Activated naive CD4-positive, alpha-beta T cell treated with anti-CD3 and anti-CD28 coated beads, Interleukin-2, amount 50 U/mL, for 72 hours (primary cell): ENCODE results near the gene TAS1R1. TPM values are rescaled to one million over a fixed set of nuclear protein-coding genes. Genes with fewer than 3 reads are reported as not detected.
"Not testable (repeated sequence)": the region's sequence is repeated elsewhere in the genome, so short reads cannot be mapped to it uniquely, and the experiment has no call there.

Experiments used
- ATAC-seq, 2 donors: fragments of 150-1000 bp; cut with Tn5 transposase; 2 replicates each; pipeline ENCODE4 v1.10.0; 2021; ENCODE audit warnings: mild to moderate bottlenecking in 2 of 2, moderate library complexity in 2 of 2
- DNase-seq, 2 donors: peaks; one replicate each; pipeline ENCODE4 v3.0.0; 2021 to 2022; ENCODE audit warnings: low spot score in 2 of 2
- H3K27ac Mint-ChIP-seq, 2 donors: one replicate each; pipeline ENCODE4 v1.8.0; 2022; ENCODE audit warnings: mild to moderate bottlenecking in 2 of 2, mixed read lengths in 2 of 2
- H3K36me3 Mint-ChIP-seq, 2 donors: one replicate each; pipeline ENCODE4 v1.8.0; 2022; ENCODE audit warnings: mixed read lengths in 2 of 2
- H3K9me3 Mint-ChIP-seq, 2 donors: one replicate each; pipeline ENCODE4 v1.8.0; 2022; ENCODE audit warnings: mixed read lengths in 2 of 2
- total RNA-seq, 2 donors: library from RNA; stranded (reverse); gene quantifications; one replicate each; pipeline ENCODE4 v1.2.3, GENCODE V29; 2022

The TAS1R1 gene
- total RNA-seq, 2 donors from 2014 or later = not detected

DNA sequence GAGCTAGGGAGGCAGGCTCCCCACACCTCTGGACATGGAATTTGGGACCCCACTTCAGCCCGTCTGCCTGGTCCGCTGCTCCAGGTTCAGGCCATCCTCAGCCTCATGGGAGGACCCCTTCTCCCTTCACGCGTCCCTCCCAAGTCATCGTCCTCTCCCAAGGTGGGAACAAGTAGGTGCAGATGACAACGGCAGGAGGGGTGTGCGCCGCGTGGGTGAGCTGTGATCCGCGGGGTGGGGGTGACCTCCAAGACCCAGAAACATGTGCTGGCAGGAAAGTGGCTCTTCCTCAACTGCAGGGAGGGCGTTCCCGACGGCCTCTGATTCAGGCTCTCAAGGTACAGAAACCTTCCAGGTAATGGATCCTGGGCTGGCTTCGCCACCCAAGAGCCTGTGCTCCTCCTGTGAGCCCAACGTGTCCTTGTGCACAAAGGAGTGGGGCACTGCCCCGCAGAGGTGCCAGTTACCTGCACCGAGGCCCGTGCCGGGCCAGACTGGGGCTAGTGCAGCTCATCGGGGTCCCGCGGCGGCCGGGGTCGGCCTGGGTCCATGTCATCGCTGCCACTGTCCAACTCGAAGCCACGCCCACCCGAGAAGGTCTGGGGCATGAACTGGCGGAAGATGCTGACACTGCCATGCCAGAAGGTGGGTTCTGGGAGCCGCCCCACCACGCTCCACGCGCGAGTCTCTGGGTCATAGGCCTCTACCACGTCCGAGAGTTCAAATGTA lies 37.9 kb downstream of the TAS1R1 start:
- Mint-ChIP-seq H3K27ac (no peak overlapping the region), H3K36me3 (peaks cover 0 to 15% of the 10 kb centered on the region in 2 donors), H3K9me3 (no peaks in the 10 kb centered on the region)
- DNase-seq = no peak
- no peak for ATAC-seq

DNA sequence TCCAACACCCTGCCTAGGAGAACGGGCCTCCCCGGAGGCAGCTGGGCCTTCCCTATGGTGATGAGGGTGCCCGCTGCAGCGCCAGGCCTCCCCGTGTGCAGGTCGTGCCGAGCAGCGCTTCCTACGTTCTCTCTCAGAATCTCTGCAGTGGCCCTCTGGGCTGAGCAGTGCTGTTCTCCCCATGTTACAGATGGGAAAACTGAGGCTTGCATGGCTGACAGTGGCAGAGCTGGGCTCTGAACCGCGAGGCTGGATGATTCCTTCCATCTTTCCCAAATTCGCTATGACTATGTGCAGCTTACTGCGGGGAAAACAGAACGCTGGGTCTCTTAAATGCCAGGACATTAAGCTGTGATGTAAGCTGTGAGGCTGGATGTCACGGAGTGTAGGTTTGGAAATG lies 38.7 kb downstream of the TAS1R1 start:
- no peak for DNase-seq
- peaks cover 2 to 15% of the 10 kb centered on the region in 2 donors for H3K36me3 Mint-ChIP-seq
- no peak for ATAC-seq
- no peaks in the 10 kb centered on the region for H3K9me3 Mint-ChIP-seq
- H3K27ac Mint-ChIP-seq = peak overlapping the region in 1 of 2 donors; percentile 68

DNA sequence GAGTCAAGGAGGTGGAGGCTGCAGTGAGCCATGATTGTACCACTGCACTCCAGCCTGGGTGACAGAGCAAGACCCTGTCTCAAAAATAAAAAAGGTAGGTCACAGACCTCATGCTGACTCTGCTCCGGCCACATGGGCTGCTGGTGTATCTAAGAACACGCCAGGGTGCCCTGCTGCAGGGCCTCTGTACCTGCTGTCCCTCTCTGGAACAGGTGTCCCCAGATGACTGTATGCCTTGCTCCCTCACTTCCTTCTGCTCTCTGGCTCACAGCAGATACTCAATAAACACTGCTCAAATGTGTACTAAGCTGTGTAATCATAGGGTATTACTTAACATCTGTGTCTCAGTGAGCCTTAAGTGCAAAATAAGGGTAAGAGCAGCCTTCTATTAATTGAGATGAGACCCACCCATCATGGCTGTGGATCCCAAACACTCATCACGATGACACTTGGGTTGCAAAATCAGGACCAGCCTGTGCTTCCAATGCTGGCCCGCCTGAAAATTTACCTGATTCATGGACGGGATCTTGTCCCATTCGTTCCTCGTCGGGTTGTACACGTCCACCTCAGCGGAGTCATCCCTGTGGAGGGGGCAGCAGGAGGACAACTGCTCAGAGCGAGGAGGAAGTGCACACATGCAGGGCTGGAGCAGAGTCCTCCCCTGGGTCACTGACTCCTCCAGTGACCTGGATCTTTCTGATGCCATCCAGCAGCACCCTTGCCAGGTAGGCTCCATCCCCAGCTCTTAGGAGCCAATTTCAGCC lies 40.1 kb downstream of the TAS1R1 start:
- DNase-seq (no peak), ATAC-seq (no peak)
- no peaks in the 10 kb centered on the region for H3K9me3 Mint-ChIP-seq
- H3K27ac Mint-ChIP-seq = peak overlapping the region in 1 of 2 donors; percentile 77
- peaks cover 11 to 24% of the 10 kb centered on the region in 2 donors for H3K36me3 Mint-ChIP-seq

DNA sequence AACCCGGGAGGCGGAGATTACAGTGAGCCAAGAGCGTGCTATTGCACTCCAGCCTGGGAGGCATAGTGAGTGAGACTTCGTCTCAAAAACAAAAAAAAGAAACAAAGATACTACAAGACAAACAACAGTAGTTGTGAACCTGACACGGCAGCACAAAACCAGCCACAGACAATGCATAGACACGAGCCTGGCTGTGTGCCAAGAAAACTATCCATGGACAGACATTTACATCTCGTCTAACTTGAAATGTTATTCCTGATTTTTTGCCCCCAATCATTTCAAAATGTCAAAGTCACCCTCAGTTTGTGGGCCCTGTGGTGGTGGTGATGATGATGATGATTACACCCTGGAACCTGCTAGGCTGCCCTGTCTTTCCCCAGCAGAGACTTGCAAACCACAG lies 41.2 kb downstream of the TAS1R1 start:
- H3K9me3 Mint-ChIP-seq = no peaks in the 10 kb centered on the region
- DNase-seq (no peak), ATAC-seq (no peak)
- H3K36me3 Mint-ChIP-seq = peaks cover 20 to 30% of the 10 kb centered on the region in 2 donors
- peak overlapping the region in 1 of 2 donors; percentile 92 for H3K27ac Mint-ChIP-seq

DNA sequence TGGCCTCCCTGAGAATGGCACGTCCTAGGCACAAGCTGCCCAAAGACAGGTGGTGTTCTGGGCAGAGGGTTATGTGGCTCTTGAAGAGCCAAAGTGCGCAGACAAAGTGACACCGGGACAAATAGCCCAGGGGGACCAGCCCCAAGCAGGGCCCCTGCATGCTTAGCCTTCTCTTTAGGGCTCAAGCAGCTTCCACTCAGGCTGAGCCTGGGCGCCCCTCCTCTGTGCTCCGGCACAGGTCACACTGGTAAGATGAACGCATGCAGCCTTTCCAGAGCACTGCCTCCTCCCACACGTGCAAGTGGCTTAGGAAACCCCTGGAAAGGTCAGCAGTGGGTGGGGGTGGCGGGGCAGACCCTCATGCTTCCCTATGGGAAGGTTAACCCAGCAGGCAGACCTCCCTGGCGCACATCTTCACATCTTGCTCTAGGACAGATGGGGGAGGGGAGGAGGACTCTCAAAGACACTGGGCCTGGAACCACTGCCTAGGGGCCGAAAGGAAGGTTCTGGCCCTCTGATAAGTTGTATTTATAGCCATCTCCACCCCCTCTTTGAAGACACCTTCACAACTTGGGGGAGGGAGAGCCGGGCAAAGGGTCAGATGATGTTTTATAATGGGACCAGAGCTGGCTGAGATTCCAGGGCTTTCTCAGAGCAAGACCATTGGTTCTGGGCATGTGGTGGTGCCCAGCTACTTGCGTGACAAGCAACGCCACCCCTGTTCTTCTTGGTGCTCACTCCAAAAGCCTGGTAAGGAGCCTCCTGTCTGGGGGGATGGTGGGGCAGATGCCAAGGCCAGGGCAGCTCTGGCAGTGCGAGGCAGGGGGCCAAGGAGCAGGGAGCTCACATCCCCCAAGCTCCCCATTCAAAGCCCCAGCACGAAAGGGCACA lies 42.0 kb downstream of the TAS1R1 start:
- ATAC-seq = no peak
- H3K36me3 Mint-ChIP-seq = peaks cover 24 to 32% of the 10 kb centered on the region in 2 donors

DNA sequence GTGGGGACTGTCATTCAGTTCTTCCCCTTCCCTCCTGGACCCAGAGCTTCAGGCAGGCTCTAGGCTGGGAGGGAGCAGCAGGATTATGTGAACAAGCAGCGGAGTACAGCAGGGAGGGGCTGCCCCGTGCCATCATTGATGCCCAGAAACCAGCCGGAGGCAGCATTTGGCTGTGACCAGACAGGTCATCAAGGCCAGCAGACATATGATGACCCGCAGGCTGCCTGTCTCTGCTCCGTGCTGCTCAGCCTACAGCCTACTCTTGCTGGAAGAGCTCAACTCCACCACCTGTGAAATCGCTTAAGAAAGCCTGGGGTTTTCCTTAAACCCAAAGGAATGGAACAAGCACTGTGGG lies 42.6 kb downstream of the TAS1R1 start:
- Mint-ChIP-seq H3K9me3 (no peaks in the 10 kb centered on the region), H3K27ac (no peak overlapping the region), H3K36me3 (peaks cover 24 to 32% of the 10 kb centered on the region in 2 donors)
- no peak for ATAC-seq
- DNase-seq = no peak

More for the DNA sequence above, 42.0 kb downstream of the TAS1R1 start:
- peak overlapping the region in 1 of 2 donors; percentile 14 for H3K27ac Mint-ChIP-seq
- H3K9me3 Mint-ChIP-seq = no peaks in the 10 kb centered on the region
- no peak for DNase-seq

DNA sequence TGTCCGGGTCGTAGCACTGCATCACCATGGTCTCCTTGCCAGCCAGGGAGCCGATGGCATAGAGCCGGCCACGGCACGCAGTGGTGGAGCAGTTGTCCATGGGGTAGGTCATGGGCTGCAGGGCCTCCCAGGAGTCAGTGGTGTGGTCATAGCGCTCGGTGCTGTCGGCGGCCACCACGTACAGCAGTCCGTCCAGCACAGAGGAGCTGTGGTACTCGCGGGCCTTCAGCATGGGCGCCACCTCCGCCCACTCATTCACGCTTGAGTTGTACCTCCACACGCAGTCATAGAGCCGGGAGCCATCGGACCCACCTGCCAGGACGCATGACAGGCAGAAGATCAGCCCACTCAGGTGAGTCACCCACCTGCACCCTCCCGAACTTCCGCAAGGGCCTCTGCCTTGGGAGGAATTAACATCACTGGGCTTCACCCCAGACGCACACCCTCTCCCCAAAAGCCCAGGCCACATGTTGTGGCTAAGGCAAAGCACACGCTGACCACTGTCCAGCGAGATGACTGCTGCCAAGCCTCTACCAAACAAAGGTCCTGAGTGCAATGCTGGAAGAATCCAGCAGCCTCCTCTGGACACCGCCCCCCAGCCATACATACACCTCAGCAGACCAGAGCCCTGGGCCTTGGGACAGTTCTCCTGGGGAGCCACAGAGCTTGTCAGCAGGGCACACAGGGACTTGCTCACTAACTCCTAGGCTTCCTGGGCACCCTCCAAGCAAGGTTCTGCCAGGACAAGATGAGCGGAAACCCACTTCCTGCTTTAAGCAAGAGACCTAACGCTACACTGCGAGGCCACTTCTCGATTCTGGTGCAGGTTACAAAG lies 44.3 kb downstream of the TAS1R1 start:
- ATAC-seq (peak in 1 of 2 donors; percentile 2), DNase-seq (peak; percentile 46 to 67)
- H3K27ac Mint-ChIP-seq = peak overlapping the region; percentile 89 to 91
- H3K9me3 Mint-ChIP-seq = no peaks in the 10 kb centered on the region
- peaks cover 24 to 32% of the 10 kb centered on the region in 2 donors for H3K36me3 Mint-ChIP-seq

DNA sequence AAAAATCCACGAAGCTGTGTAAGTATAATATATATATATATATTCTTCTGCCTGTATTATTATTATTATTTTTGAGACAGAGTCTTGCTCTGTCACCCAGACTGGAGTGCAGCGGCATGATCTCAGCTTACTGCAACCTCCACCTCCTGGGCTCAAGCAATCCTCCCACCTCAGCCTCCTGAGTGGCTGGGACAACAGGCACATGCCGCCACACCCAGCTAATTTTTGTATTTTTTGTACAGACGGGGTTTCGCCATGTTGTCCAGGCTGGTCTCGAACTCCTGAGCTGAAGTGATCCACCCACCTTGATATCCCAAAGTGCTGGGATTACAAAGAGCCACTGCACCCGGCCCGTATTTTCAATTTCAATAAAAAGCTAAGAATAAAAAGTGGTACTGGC lies 44.9 kb downstream of the TAS1R1 start:
- ATAC-seq = not testable (repeated sequence)

DNA sequence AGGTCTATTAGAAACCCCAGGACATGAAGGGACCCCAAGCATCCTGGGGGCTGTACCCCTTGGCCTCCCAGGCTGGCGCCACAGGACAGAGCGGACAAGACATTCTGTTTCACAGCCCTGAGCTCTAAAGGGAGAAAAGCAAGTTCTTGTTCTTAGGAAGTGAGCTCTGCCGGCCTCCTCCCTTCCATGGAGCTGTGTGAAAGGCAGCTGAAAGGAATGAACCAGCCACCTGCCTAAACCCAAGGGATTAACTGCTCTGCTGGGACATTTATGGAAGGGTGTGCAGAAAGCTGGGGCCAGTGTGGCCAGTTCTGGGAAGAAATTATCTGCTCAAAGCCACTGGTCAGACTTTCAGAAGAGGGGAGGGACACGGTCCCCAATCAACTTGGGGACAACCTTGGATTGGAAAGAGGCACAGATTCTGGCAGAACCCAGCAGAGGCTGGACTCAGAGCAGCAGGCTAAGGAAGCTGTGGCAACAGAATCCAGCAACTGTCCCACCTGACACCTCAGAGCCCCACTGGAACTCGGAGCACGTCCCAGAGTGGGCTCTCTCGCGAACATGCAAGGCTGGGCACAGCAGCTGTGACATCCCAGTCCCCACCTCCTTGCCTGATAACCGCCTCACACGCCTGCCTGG lies 45.4 kb downstream of the TAS1R1 start:
- Mint-ChIP-seq H3K27ac (peak overlapping the region; percentile 89 to 97), H3K9me3 (no peaks in the 10 kb centered on the region), H3K36me3 (peaks cover 24 to 27% of the 10 kb centered on the region in 2 donors)
- ATAC-seq (no peak), DNase-seq (no peak)

More for the DNA sequence above, 44.9 kb downstream of the TAS1R1 start:
- H3K36me3 Mint-ChIP-seq = peaks cover 24 to 32% of the 10 kb centered on the region in 2 donors
- DNase-seq, H3K9me3 Mint-ChIP-seq: not testable (repeated sequence)
- peak overlapping the region; percentile 89 to 97 for H3K27ac Mint-ChIP-seq

DNA sequence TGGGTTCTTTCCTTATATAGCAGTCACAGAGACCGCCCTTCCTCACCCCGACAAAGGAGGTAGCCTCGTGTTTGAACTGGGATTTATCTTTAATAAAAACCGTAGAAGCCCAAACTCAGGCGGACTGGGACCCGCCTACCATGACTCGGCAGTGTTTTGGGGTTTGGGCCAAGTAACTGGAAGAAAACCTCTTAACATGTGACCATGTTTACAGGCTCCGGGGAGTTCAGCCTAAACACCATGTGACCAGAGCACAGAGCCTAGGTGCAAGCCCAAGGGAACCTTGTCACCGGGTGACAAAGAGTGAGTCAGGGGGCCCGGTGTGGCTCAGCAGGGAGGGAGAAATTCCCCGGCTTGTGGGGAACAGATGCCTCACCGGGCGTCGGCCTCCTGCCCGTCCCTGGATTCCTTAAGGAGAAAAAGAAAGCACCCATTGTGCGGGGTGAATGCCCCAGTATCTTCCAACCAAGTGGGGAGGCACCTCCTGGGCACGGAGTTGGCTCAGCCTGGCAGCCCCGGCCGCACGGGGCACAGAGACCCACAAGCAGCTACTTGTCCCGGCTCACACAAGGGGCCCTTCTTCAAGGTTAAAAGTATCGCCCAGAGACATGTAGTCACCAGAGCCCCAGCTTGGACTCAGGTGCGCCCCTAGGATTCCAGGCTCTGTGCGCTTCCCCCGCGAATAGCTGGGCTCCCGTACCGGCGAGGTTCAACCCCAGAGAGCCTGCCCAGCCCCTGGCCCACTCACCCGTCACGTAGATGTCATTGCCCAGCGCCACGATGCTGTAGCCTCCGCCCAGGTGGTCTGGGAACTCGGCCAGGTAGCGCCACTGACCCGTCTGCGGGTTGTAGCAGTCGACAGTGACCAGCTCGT lies 46.2 kb downstream of the TAS1R1 start:
- H3K9me3 Mint-ChIP-seq = no peaks in the 10 kb centered on the region
- DNase-seq = peak; percentile 80 to 94
- peaks cover 20 to 24% of the 10 kb centered on the region in 2 donors for H3K36me3 Mint-ChIP-seq
- peak overlapping the region; percentile 89 to 97 for H3K27ac Mint-ChIP-seq
- peak; percentile 81 to 82 for ATAC-seq

DNA sequence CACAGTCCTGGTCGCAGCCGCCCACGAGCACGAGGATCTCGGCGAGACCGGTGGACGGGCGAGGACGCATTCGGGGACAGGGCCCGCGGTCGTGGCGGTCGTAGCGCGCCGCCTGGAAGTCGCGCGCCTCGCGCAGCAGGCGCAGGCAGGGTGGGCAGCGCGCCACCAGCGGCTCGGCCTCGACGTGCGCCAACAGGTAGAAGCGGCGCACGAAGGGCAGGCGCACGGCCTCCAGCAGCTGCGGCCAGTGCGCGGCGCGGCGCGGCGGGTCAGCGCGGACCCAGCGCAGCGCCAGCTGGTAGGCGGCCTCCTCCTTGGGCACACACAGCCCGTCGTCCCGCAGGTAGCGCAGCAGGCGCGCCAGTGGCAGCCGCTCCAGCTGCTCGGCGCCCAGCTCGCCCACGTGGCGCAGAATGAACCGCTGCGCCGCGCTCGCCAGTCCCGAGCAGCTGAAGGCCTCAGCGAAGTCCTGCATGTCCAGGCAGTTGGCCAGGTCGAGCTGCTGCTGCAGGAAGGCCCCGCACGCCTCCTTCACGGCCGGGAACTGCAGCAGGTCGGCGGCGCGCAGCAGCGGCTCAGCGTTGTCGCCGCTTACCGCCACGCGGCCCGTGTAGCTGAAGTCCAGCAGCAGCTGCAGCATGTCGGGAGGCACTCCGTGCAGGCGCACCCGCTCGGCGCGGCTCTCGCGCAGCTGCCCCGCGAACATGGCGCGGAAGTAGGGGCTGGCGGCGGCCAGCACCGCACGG lies 47.0 kb downstream of the TAS1R1 start:
- Mint-ChIP-seq H3K36me3 (peaks cover 17 to 24% of the 10 kb centered on the region in 2 donors), H3K9me3 (no peaks in the 10 kb centered on the region), H3K27ac (peak overlapping the region in 1 of 2 donors; percentile 89)
- no peak for DNase-seq
- peak; percentile 20 to 51 for ATAC-seq

DNA sequence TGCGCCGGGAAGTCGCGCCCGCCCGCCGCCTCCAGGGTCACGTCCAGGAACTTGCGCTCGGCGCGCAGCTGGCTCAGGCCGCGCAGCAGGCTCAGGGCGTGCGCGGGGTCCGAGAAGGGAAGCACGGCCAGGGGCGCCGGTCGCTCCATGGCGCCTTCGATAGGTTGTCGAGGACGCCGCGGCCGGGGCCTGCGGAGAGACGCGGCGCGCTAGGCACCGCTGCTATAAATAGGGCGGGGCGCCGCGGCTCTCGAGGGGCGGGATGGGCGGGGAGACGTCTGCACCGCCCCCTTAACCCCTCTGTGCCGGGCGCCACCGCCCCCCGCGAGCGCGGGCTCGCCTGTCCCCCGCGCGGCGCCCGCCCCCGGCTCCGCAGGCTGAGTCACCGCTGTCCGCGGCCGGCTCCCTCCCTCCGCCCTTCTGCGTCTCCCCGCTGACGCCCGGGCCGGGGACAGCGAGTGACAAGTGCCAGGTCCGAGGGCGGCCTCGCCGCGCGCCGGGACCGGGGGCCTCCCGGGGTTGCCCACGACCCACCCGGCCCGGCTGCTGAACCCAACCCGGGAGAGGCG lies 47.6 kb downstream of the TAS1R1 start, which contains the start of gene KLHL21:
Gene KLHL21, minus strand, starts transcription at position 201 of the 569 bp plus-strand sequence. Its CDS starts 52 bp downstream, at position 149.
- no peaks in the 10 kb centered on the region for H3K9me3 Mint-ChIP-seq
- ATAC-seq (peak; percentile 59 to 69), DNase-seq (peak; percentile 86 to 92)
- peak within 1 kb of the TSS; percentile 95 to 97 for H3K27ac Mint-ChIP-seq
- H3K36me3 Mint-ChIP-seq = peaks cover 17 to 24% of the 10 kb centered on the region in 2 donors

DNA sequence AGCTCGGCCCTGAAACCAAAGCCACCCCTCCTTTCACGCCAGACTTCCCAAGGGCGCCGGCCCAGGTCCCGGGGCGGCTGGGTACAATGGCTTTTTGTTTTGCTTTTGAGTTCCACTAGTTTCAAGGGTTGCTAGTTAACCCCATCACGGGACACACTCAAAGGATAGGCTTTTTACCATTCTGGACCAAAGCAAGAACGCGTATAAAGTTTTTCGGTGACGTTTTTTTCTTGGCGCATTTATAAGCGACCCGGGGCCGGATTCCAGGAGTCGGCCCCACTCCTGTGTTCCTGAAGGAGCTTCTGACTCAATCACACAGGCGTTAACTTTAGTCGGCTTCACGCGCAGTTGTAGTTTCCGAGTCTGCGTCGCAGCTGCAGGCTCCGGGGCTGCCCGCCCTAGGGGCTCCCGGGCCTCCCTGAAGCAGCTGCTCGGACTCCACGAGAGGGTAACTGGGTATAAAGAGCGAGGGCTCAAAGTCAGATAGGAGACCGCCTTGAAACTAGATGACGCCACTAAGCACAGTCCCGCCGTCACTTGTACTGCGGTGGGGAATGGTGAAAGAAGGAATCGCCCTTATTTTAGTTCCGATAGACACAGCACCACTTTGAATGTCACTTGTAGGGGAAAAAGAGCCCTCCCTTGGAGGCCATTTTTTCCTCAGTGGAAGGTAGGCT lies 48.3 kb downstream of the TAS1R1 start:
- peak; percentile 19 to 29 for ATAC-seq

More for the DNA sequence above, 48.3 kb downstream of the TAS1R1 start:
- Mint-ChIP-seq H3K27ac (peak overlapping the region; percentile 92 to 95), H3K36me3 (peaks cover 17 to 24% of the 10 kb centered on the region in 2 donors), H3K9me3 (no peaks in the 10 kb centered on the region)
- DNase-seq = peak; percentile 66 to 73
